Gastroesophageal sphincter (tissue), 4 donors: ENCODE measurements around the gene PRADC1. TPM values are rescaled to one million over a fixed set of nuclear protein-coding genes. Genes with fewer than 3 reads are reported as not detected.

ENCODE experiments used
- ATAC-seq: fragments of 150-250 bp; one replicate; pipeline ENCODE4 v1.9.1; 2016; ENCODE audit warnings: mild to moderate bottlenecking, moderate library complexity
- H3K27ac ChIP-seq, 4 donors: fragments of 200-600 bp; sonication (generic) in 3 of 4; 1 replicate in 3 of 4; 2 replicates in 1 of 4; pipeline ENCODE4 v1.5.1; 2016 to 2019
- H3K27me3 ChIP-seq: fragments of 200-600 bp; sonication (generic); one replicate; pipeline ENCODE4 v1.5.1; 2019
- H3K36me3 ChIP-seq, 2 donors: fragments of 200-600 bp; sonication (generic); one replicate each; pipeline ENCODE4 v1.5.1; 2019; ENCODE audit warnings: control low read depth in 1 of 2
- H3K4me1 ChIP-seq, 3 donors: fragments of 200-600 bp; sonication (generic); 1 replicate in 2 of 3; 2 replicates in 1 of 3; pipeline ENCODE4 v1.5.1; 2016 to 2019; ENCODE audit warnings: control low read depth in 2 of 3
- H3K4me3 ChIP-seq, 2 donors: fragments of 200-600 bp; sonication (generic); one replicate each; pipeline ENCODE4 v1.5.1; 2019; ENCODE audit warnings: mild to moderate bottlenecking in 1 of 2, moderate library complexity in 1 of 2
- H3K9me3 ChIP-seq, 3 donors: fragments of 200-600 bp; sonication (generic); one replicate each; pipeline ENCODE4 v1.5.1; 2017 to 2019; ENCODE audit warnings: control low read depth in 2 of 3
- CTCF ChIP-seq, 4 experiments: fragments of 200-600 bp in 2 of 4; fragments of 450-650 bp in 2 of 4; sonication (generic) in 1 of 4; IDR thresholded peaks; one replicate each; pipeline ENCODE4 v1.5.1; 2017 to 2019; ENCODE audit warnings: antibody characterized with exemption in 4 of 4, mild to moderate bottlenecking in 2 of 4, moderate library complexity in 2 of 4
- EP300 ChIP-seq: sonication (generic); formaldehyde crosslinking; IDR thresholded peaks from one replicate; pipeline ENCODE4 v1.6.1; 2017; ENCODE audit warnings: antibody characterized with exemption, mild to moderate bottlenecking
- POLR2A ChIP-seq, 2 donors: fragments of 450-650 bp; IDR thresholded peaks; one replicate each; pipeline ENCODE4 v1.6.1; 2017; ENCODE audit warnings: antibody characterized with exemption in 2 of 2, mild to moderate bottlenecking in 2 of 2, moderate library complexity in 1 of 2
- POLR2AphosphoS5 ChIP-seq: sonication (generic); formaldehyde crosslinking; IDR thresholded peaks from one replicate; pipeline ENCODE4 v1.6.1; 2017; ENCODE audit warnings: antibody characterized with exemption
- WGBS, 2 donors: methylation state at CpG; one replicate each; pipeline ENCODE4 v1.1.5; 2018; ENCODE audit warnings: low coverage in 1 of 2; 5-methylcytosine and 5-hydroxymethylcytosine counted together
- total RNA-seq, 4 donors: library from RNA; depleted of rRNA; stranded (reverse); fragments of >200 nt; gene quantifications; one replicate each; pipeline ENCODE4 v1.1.0, GENCODE V29; 2016

Gene PRADC1
- total RNA-seq, 4 donors from 2014 or later, result 21.7 to 37.5 (median 30.2) TPM

DNA sequence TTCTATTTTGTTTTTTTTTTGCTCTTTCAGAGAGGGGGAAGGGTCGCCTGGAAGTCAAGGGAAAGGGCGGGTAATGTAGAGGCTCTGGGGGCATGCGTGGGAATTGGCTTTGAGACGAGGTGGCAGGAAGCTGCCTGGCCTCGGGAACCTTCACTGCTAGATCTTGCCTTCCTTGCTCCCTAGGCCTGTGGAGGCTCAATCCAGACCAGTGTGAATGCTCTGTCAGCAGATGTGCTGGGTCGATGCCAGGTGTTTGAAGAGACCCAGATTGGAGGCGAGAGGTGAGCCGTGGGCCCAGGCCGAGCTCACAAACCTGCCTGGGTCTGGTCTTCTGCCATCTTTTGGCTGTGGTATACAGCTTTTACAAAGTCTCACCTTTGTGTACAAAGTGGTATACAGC is 16.6 kb upstream of the PRADC1 start:
- TF ChIP-seq POLR2A (IDR thresholded peaks at IDR 0.05) (no peak), EP300 (no peak)
- Histone ChIP-seq H3K36me3 (peaks cover 0 to 100% of the 10 kb centered on the region in 2 donors), H3K4me3 (no peak overlapping the region), H3K27me3 (no peaks in the 10 kb centered on the region), H3K9me3 (no peaks in the 10 kb centered on the region), H3K27ac (no peak overlapping the region), H3K4me1 (no peaks in the 10 kb centered on the region)
- WGBS, 2 donors, result 70 to 79% methylated on average over 5 to 7 of the region's 9 CpGs
- no peak for ATAC-seq

DNA sequence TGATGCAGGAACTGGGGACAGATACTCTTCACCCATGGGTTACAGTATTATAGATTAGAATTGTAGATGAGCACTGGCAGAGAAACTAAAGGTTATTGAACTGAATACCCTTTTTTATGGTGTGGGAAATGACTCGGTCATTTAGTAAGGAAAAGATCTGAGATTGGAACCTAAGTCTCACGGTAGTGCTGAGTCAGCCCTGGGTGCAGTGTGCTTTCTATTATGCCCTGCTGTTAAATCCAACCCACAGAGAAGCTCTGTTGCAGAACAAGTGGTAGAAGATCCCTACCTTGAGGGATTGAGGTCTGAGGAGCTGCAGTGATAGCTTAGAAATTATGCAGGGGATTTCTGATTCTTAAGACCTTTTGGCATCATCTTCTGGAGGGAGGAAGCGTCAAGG is 13.8 kb upstream of the PRADC1 start:
- H3K36me3 ChIP-seq, result peaks cover 0 to 100% of the 10 kb centered on the region in 2 donors
- no peaks in the 10 kb centered on the region for H3K27me3 ChIP-seq
- 66 to 73% methylated on average over 2 to 3 of the region's 3 CpGs for WGBS, 2 donors
- H3K27ac ChIP-seq, result no peak overlapping the region
- ATAC-seq, result no peak
- TF ChIP-seq POLR2AphosphoS5, result no peak
- no peak for TF ChIP-seq CTCF (IDR thresholded peaks at IDR 0.05)
- no peak for TF ChIP-seq POLR2A (IDR thresholded peaks at IDR 0.05)
- TF ChIP-seq EP300, result no peak
- H3K9me3 ChIP-seq, result no peaks in the 10 kb centered on the region
- no peaks in the 10 kb centered on the region for H3K4me1 ChIP-seq
- no peak overlapping the region for H3K4me3 ChIP-seq

- H3K36me3 ChIP-seq, result peaks cover 0 to 99% of the 10 kb centered on the region in 2 donors
- H3K27ac ChIP-seq, result no peak overlapping the region
- ATAC-seq, result no peak
- TF ChIP-seq CTCF (IDR thresholded peaks at IDR 0.05), result no peak
- no peak for TF ChIP-seq EP300
- TF ChIP-seq POLR2A (IDR thresholded peaks at IDR 0.05), result no peak
- no peak for TF ChIP-seq POLR2AphosphoS5
- no peaks in the 10 kb centered on the region for H3K4me1 ChIP-seq
- no peaks in the 10 kb centered on the region for H3K9me3 ChIP-seq
- no peak overlapping the region for H3K4me3 ChIP-seq
- H3K27me3 ChIP-seq, result no peaks in the 10 kb centered on the region
- WGBS, 2 donors, result 89 to 90% methylated on average over 2 to 3 of the region's 3 CpGs
Measured at GRCh38 chr2:73244580-73244979, 11.5 kb upstream of the PRADC1 start.

- Histone ChIP-seq H3K4me3 (no peak overlapping the region), H3K4me1 (peaks cover 0 to 6% (median 0%) of the 10 kb centered on the region in 3 donors), H3K27me3 (no peaks in the 10 kb centered on the region), H3K9me3 (no peaks in the 10 kb centered on the region), H3K27ac (no peak overlapping the region), H3K36me3 (peaks cover 0 to 99% of the 10 kb centered on the region in 2 donors)
- WGBS, 2 donors, result 14 to 37% methylated on average over 1 to 3 of the region's 5 CpGs
- no peak for ATAC-seq
- TF ChIP-seq EP300 (no peak), CTCF (IDR thresholded peaks at IDR 0.05) (no peak), POLR2A (IDR thresholded peaks at IDR 0.05) (no peak), POLR2AphosphoS5 (no peak)
Measured at GRCh38 chr2:73243884-73244570, 11.0 kb upstream of the PRADC1 start.

GRCh38 chr2:73239776-73240175 is 6.7 kb upstream of the PRADC1 start:
- Histone ChIP-seq H3K36me3 (peaks cover 0 to 69% of the 10 kb centered on the region in 2 donors), H3K27me3 (no peaks in the 10 kb centered on the region), H3K4me3 (no peak overlapping the region), H3K9me3 (no peaks in the 10 kb centered on the region), H3K27ac (no peak overlapping the region), H3K4me1 (peaks cover 0 to 48% (median 12%) of the 10 kb centered on the region in 3 donors)
- TF ChIP-seq POLR2A (IDR thresholded peaks at IDR 0.05) (no peak), EP300 (no peak), CTCF (IDR thresholded peaks at IDR 0.05) (no peak)
- WGBS, 2 donors, result 40 to 57% methylated on average over 1 to 3 of the region's 3 CpGs
- ATAC-seq, result no peak
